Nephron (organoid): ENCODE data around the gene TSPAN18.

Source experiments
- H3K27ac Mint-ChIP-seq, 3 experiments: 2 replicates each; pipeline ENCODE4 v1.8.0; 2020; ENCODE audit warnings: mixed read lengths in 3 of 3, mild to moderate bottlenecking in 2 of 3, moderate library complexity in 1 of 3
- H3K27me3 Mint-ChIP-seq: 2 replicates; pipeline ENCODE4 v1.8.0; 2021; ENCODE audit warnings: low read depth, mild to moderate bottlenecking, moderate library complexity, mixed read lengths
- H3K36me3 Mint-ChIP-seq: 2 replicates; pipeline ENCODE4 v1.8.0; 2020; ENCODE audit warnings: low read depth, mixed read lengths
- H3K4me1 Mint-ChIP-seq: 2 replicates; pipeline ENCODE4 v1.8.0; 2020; ENCODE audit warnings: mixed read lengths
- H3K4me3 Mint-ChIP-seq, 3 experiments: 2 replicates each; pipeline ENCODE4 v1.8.0; 2020; ENCODE audit warnings: mild to moderate bottlenecking in 3 of 3, mixed read lengths in 3 of 3, moderate library complexity in 2 of 3
- H3K9me3 Mint-ChIP-seq: 2 replicates; pipeline ENCODE4 v1.8.0; 2020; ENCODE audit warnings: mixed read lengths
- TF ChIP-seq, protein P1 (sequence below), 3 experiments: fragments of 200-600 bp; sonication (generic); IDR thresholded peaks; one replicate each; pipeline ENCODE4 v1.5.0; 2021; ENCODE audit warnings: antibody characterized with exemption in 3 of 3; ENCODE audit not compliant: unreplicated experiment in 3 of 3

TSPAN18 gene

DNA sequence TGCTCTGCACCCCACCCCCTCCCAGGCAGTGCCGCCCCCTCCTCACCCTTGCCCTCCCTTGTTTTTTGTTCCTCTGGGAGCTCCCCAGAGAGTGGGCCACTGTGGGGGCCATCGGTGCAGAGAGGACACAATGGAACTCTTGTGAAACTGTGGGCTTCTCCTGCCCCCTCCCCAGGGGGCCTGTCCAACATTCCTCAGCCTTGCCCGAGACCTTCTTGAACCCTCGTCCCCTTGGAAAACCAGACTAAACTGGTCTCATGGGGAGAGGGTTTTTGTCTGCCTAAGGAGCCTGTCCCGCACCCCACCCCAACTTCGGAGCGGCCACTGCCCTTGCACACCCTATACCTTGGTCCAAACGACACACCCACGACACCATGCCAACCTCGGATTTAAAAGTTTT lies 72.2 kb downstream of the TSPAN18 start:
- H3K27me3 Mint-ChIP-seq, result no peaks in the 10 kb centered on the region
- H3K27ac Mint-ChIP-seq, result peak overlapping the region; percentile 91 to 97 (median 97)
- no peaks in the 10 kb centered on the region for H3K9me3 Mint-ChIP-seq
- TF ChIP-seq, protein P1, sequence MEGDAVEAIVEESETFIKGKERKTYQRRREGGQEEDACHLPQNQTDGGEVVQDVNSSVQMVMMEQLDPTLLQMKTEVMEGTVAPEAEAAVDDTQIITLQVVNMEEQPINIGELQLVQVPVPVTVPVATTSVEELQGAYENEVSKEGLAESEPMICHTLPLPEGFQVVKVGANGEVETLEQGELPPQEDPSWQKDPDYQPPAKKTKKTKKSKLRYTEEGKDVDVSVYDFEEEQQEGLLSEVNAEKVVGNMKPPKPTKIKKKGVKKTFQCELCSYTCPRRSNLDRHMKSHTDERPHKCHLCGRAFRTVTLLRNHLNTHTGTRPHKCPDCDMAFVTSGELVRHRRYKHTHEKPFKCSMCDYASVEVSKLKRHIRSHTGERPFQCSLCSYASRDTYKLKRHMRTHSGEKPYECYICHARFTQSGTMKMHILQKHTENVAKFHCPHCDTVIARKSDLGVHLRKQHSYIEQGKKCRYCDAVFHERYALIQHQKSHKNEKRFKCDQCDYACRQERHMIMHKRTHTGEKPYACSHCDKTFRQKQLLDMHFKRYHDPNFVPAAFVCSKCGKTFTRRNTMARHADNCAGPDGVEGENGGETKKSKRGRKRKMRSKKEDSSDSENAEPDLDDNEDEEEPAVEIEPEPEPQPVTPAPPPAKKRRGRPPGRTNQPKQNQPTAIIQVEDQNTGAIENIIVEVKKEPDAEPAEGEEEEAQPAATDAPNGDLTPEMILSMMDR (IDR thresholded peaks at IDR 0.05; ENCODE audit: unreplicated experiment in 3 of 3), result no peak
- peaks cover 52% of the 10 kb centered on the region for H3K4me1 Mint-ChIP-seq
- no peaks in the 10 kb centered on the region for H3K36me3 Mint-ChIP-seq
- no peak overlapping the region for H3K4me3 Mint-ChIP-seq

DNA sequence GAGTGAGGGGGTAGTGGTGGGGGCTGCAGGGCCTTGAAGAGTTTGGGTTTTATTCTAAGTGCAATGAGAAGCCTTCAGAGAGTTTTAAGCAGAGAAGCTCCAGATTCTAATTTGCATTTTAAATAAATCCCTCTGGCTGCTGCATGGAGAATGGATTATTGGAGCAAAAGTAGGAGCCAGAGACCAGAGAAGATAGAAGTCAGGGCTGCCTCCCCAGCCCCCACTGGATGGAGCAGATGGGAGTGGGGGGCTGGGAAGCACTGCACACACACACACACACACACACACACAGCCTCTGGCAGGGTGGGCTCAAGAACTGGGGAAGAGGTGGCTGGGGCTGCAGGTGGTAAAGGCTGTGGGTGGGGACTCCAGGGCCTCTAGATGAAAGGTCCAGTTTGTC lies 75.6 kb downstream of the TSPAN18 start:
- no peak overlapping the region for H3K4me3 Mint-ChIP-seq
- peak overlapping the region in 2 of 3 experiments; percentile 84 to 100 for H3K27ac Mint-ChIP-seq
- TF ChIP-seq, protein P1 (IDR thresholded peaks at IDR 0.05; ENCODE audit: unreplicated experiment in 3 of 3), result no peak
- no peaks in the 10 kb centered on the region for H3K36me3 Mint-ChIP-seq
- no peaks in the 10 kb centered on the region for H3K9me3 Mint-ChIP-seq
- peaks cover 8% of the 10 kb centered on the region for H3K27me3 Mint-ChIP-seq
- H3K4me1 Mint-ChIP-seq, result peaks cover 72% of the 10 kb centered on the region

DNA sequence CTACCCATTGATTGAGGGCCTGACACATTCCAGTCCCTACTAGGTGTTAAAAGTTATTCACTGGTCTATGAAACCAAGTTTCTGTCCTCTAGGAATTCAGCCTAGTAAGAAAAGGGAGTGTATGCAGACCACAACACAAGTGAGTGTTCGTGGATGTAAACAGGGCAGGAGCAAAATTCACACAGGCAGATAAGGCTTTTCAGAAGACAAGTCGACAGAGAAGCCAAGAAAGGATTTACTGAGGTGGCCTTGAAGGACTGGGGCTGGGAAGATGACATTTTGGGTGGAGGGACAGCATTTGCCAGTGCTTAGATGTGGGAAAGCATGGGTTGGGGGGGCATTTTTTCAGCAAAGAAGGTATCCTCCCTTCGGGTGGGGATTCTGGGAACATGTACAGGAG lies 76.2 kb downstream of the TSPAN18 start:
- TF ChIP-seq, protein P1 (IDR thresholded peaks at IDR 0.05; ENCODE audit: unreplicated experiment in 3 of 3), result no peak
- Mint-ChIP-seq H3K36me3 (no peaks in the 10 kb centered on the region), H3K4me3 (peak overlapping the region in 1 of 3 experiments; percentile 7)

DNA sequence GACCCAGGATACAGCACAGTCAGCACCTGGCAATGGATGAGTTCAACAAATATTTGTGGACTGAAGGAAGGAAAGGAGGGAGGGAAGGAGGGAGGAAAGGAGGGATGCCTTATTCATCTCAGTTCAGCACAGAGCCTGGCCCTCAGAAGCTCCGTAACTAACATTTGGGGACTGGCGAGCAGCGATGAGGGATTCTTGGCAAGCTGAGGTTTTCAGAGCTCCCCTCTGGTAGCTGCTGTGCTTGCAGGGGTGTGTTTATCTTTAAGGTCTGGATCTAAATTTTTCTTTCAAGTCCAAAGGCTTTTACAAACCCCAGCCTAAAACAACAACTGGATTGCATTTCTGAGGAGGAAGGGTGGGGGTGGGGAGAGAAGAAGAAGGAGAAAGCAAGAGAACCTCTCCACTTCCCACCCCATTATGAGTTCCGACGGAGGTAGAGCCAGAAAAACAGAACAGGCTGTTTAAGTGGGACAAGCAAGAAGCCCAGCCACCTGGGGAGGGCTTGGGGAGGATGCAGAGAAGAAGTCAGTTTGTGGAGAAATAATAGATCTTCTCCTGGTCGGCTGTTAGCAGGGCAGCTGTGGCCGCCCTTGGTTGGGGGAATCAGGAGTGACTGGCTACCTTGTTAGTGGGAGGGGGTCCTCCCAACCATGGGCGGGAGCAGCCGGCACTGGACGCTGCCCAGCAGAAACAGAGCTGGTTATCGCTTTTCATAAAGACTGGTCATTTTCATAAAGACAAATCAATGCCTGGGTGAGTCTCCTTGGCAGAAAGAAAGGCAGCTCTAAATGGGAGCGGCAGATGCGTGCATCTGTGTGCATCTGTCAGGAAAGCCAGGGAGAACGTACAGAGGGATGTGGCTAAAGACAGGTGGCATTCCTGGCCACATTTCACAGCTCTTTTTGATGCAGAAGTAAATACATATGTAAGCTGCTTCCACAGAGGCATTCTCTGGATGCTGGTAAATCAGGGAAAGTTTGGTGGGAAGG lies 78.0 kb downstream of the TSPAN18 start:
- Mint-ChIP-seq H3K27me3 (peaks cover 13% of the 10 kb centered on the region), H3K36me3 (no peaks in the 10 kb centered on the region), H3K4me1 (peaks cover 73% of the 10 kb centered on the region), H3K4me3 (peak overlapping the region; percentile 54 to 78 (median 57)), H3K9me3 (no peaks in the 10 kb centered on the region), H3K27ac (peak overlapping the region; percentile 96 to 100 (median 98))
- TF ChIP-seq, protein P1 (IDR thresholded peaks at IDR 0.05; ENCODE audit: unreplicated experiment in 3 of 3), result no peak

More for the DNA sequence above, 76.2 kb downstream of the TSPAN18 start:
- H3K9me3 Mint-ChIP-seq, result no peaks in the 10 kb centered on the region
- H3K4me1 Mint-ChIP-seq, result peaks cover 74% of the 10 kb centered on the region
- peak overlapping the region; percentile 41 to 100 (median 84) for H3K27ac Mint-ChIP-seq
- H3K27me3 Mint-ChIP-seq, result peaks cover 13% of the 10 kb centered on the region

DNA sequence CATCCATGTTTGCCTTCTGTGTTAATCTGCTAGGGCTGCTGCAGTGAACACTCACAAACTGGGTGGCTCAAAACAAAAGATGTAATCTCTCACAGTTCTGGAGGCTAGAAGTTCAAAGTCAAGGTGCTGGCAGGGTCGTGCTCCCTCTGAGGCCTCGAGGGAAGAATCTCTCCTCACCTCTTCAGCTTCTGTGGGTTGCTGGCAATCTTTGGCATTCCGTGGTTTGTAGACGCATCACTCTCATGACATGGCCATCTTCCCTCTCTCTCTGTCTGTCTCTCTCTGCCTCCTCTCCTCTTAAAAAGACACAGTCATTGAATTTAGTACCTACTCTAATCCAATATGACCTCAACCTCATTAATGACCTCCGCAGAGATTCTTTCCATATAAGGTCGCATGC lies 78.8 kb downstream of the TSPAN18 start:
- TF ChIP-seq, protein P1 (IDR thresholded peaks at IDR 0.05; ENCODE audit: unreplicated experiment in 3 of 3), result no peak
- peaks cover 13% of the 10 kb centered on the region for H3K27me3 Mint-ChIP-seq
- no peaks in the 10 kb centered on the region for H3K9me3 Mint-ChIP-seq
- no peak overlapping the region for H3K4me3 Mint-ChIP-seq
- peak overlapping the region; percentile 5 to 100 (median 98) for H3K27ac Mint-ChIP-seq
- peaks cover 80% of the 10 kb centered on the region for H3K4me1 Mint-ChIP-seq
- H3K36me3 Mint-ChIP-seq, result no peaks in the 10 kb centered on the region
